NCI-H524 treated with DMSO at 0.1 percent for 48 hours (cell line): ENCODE measurements around the gene KCTD20.

ENCODE experiments used
- DNase-seq: peaks from one replicate; lab custom pipeline; 2025; lab: John Stamatoyannopoulos, UW

KCTD20 gene

GRCh38 chr6:36493859-36494258, 51.1 kb downstream of the KCTD20 start:
- no peak for DNase-seq

GRCh38 chr6:36495086-36495485, 52.3 kb downstream of the KCTD20 start:
- no peak for DNase-seq

- no peak for DNase-seq
Measured at GRCh38 chr6:36499918-36500317, 57.1 kb downstream of the KCTD20 start.

GRCh38 chr6:36501686-36502085, 58.9 kb downstream of the KCTD20 start:
- no peak for DNase-seq

- DNase-seq: no peak
Measured at GRCh38 chr6:36504181-36504580, 61.4 kb downstream of the KCTD20 start.

GRCh38 chr6:36504982-36505381, 62.2 kb downstream of the KCTD20 start:
- no peak for DNase-seq

GRCh38 chr6:36505744-36506534, 63.1 kb downstream of the KCTD20 start:
- DNase-seq: no peak

- DNase-seq: no peak
Measured at GRCh38 chr6:36506611-36507010, 63.8 kb downstream of the KCTD20 start.

GRCh38 chr6:36508532-36508931, 65.7 kb downstream of the KCTD20 start:
- DNase-seq: no peak

GRCh38 chr6:36510365-36510764, 67.6 kb downstream of the KCTD20 start:
- DNase-seq: no peak

- no peak for DNase-seq
Measured at GRCh38 chr6:36514554-36515456, 72.0 kb downstream of the KCTD20 start.

GRCh38 chr6:36515844-36516243, 73.0 kb downstream of the KCTD20 start:
- DNase-seq: no peak

GRCh38 chr6:36516559-36516958, 73.8 kb downstream of the KCTD20 start:
- no peak for DNase-seq

- no peak for DNase-seq
Measured at GRCh38 chr6:36516988-36517387, 74.2 kb downstream of the KCTD20 start.

GRCh38 chr6:36517408-36517807, 74.6 kb downstream of the KCTD20 start:
- DNase-seq: no peak

- no peak for DNase-seq
Measured at GRCh38 chr6:36519352-36519751, 76.6 kb downstream of the KCTD20 start.

GRCh38 chr6:36523451-36523850, 80.7 kb downstream of the KCTD20 start:
- no peak for DNase-seq

GRCh38 chr6:36523936-36524499, 81.2 kb downstream of the KCTD20 start:
- no peak for DNase-seq

GRCh38 chr6:36524871-36525270, 82.1 kb downstream of the KCTD20 start:
- DNase-seq: no peak

GRCh38 chr6:36525346-36525745, 82.5 kb downstream of the KCTD20 start:
- DNase-seq: no peak

GRCh38 chr6:36526066-36526465, 83.3 kb downstream of the KCTD20 start:
- DNase-seq: no peak

- DNase-seq: no peak
Measured at GRCh38 chr6:36533321-36533720, 90.5 kb downstream of the KCTD20 start.
